Hepatocyte (in vitro differentiated cells): Measurements from ENCODE around the gene GLIS2. TPM values are rescaled to one million over a fixed set of nuclear protein-coding genes. Genes with fewer than 3 reads are reported as not detected.
A peak's percentile ranks its signal among the peaks of the same experiment; 100 is the strongest.

Experiments used
- DNase-seq: peaks from one replicate; pipeline ENCODE4 v3.0.0-alpha.2; 2016; ENCODE audit warnings: low spot score
- H2AFZ ChIP-seq: fragments of 200-600 bp; sonication (generic); 2 replicates; pipeline ENCODE4 v1.6.0; 2016; ENCODE audit warnings: antibody characterized with exemption, mild to moderate bottlenecking
- H3K27ac ChIP-seq: fragments of 200-600 bp; sonication (generic); 2 replicates; pipeline ENCODE4 v1.5.1; 2016; ENCODE audit warnings: mild to moderate bottlenecking
- H3K27me3 ChIP-seq: fragments of 200-600 bp; sonication (generic); 2 replicates; pipeline ENCODE4 v1.6.1; 2016
- H3K36me3 ChIP-seq: fragments of 200-600 bp; sonication (generic); replicated peaks from 2 replicates; pipeline ENCODE4 v1.5.1; 2016; ENCODE audit warnings: low read depth; ENCODE audit not compliant: insufficient read depth
- H3K4me1 ChIP-seq: fragments of 200-600 bp; sonication (generic); 2 replicates; pipeline ENCODE4 v1.5.1; 2016; ENCODE audit warnings: mild to moderate bottlenecking, moderate library complexity; ENCODE audit not compliant: insufficient read depth
- H3K4me2 ChIP-seq: fragments of 200-600 bp; sonication (generic); 2 replicates; pipeline ENCODE4 v1.6.0; 2016
- H3K4me3 ChIP-seq: fragments of 200-600 bp; sonication (generic); 2 replicates; pipeline ENCODE4 v1.5.1; 2016; ENCODE audit warnings: mild to moderate bottlenecking
- H3K79me2 ChIP-seq: fragments of 200-600 bp; sonication (generic); 2 replicates; pipeline ENCODE4 v1.6.0; 2017; ENCODE audit warnings: mild to moderate bottlenecking
- H3K9me2 ChIP-seq: fragments of 200-600 bp; sonication (generic); replicated peaks from 2 replicates; pipeline ENCODE4 v1.6.0; 2017; ENCODE audit warnings: mild to moderate bottlenecking; ENCODE audit not compliant: insufficient read depth
- H3K9me3 ChIP-seq: fragments of 200-600 bp; sonication (generic); 2 replicates; pipeline ENCODE4 v1.5.1; 2016; ENCODE audit warnings: low read depth, mild to moderate bottlenecking
- H4K20me1 ChIP-seq: fragments of 200-600 bp; sonication (generic); 2 replicates; pipeline ENCODE4 v1.6.0; 2016; ENCODE audit warnings: mild to moderate bottlenecking; ENCODE audit not compliant: insufficient read depth, poor library complexity, severe bottlenecking
- EZH2 ChIP-seq: fragments of 200-600 bp; sonication (generic); IDR thresholded peaks from 2 replicates; pipeline ENCODE4 v1.6.1; 2016; ENCODE audit warnings: antibody characterized with exemption, mild to moderate bottlenecking, borderline replicate concordance
- EZH2phosphoT487 ChIP-seq: fragments of 200-600 bp; sonication (generic); IDR thresholded peaks from one replicate; pipeline ENCODE4 v1.6.1; 2018; ENCODE audit warnings: antibody characterized with exemption, mild to moderate bottlenecking, low read depth, moderate library complexity; ENCODE audit not compliant: unreplicated experiment, severe bottlenecking
- WGBS: methylation state at CpG from one replicate; pipeline ENCODE4 v1.1.6; 2016; ENCODE audit warnings: low lambda C conversion rate; ENCODE audit errors: missing lambda C conversion rate; 5-methylcytosine and 5-hydroxymethylcytosine counted together
- polyA plus RNA-seq: library from polyadenylated mRNA; unstranded; fragments of >200 nt; fragmentation: Nextera tagmentation; extraction: Ambion mirVana; gene quantifications from 2 replicates; pipeline ENCODE4 v1.2.1, GENCODE V29; 2016
- total RNA-seq: library from RNA; depleted of rRNA; stranded (reverse); fragments of >200 nt; gene quantifications from 2 replicates; pipeline ENCODE4 v1.2.3, GENCODE V29; 2014
- TF ChIP-seq, protein P1 (sequence below): fragments of 200-600 bp; sonication (generic); IDR thresholded peaks from 2 replicates; pipeline ENCODE4 v1.5.1; 2016; ENCODE audit warnings: antibody characterized with exemption, mild to moderate bottlenecking; ENCODE audit not compliant: poor library complexity

GLIS2 gene
- total and polyA plus RNA-seq, 2 experiments from 2014 or later = 3.6 to 11.3 TPM

DNA sequence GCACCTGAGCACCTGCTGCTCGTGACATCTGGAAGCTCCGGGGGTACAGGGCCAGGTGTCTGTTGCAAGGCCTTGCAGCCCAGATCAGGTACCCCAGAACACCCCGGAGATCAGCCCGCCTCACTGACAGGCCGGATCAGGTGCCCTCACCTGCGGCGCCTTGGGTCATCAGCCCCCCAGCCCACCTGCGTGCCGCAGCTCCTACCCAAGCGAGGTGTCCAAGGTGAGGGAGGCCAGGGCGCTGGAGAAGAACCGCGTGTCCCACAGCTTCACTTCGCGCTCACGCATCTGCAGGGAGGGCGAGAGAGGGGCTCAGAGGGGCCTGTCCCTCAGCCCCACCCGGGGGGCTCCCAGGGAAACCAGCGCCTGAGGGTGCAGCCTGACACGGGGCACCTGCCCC, 71.9 kb downstream of the GLIS2 start:
- no peak overlapping the region for H3K4me3 ChIP-seq
- peaks cover 58% of the 10 kb centered on the region for H3K4me1 ChIP-seq
- H3K79me2 ChIP-seq = no peaks in the 10 kb centered on the region
- no peak overlapping the region for H2AFZ ChIP-seq
- no peaks in the 10 kb centered on the region for H3K9me3 ChIP-seq
- no peaks in the 10 kb centered on the region for H3K36me3 ChIP-seq
- no peak for DNase-seq
- H4K20me1 ChIP-seq = no peaks in the 10 kb centered on the region
- 96% methylated on average over 20 of the region's 20 CpGs for WGBS
- H3K9me2 ChIP-seq = no peaks in the 10 kb centered on the region
- TF ChIP-seq EZH2 (no peak), EZH2phosphoT487 (no peak)
- TF ChIP-seq, protein P1, sequence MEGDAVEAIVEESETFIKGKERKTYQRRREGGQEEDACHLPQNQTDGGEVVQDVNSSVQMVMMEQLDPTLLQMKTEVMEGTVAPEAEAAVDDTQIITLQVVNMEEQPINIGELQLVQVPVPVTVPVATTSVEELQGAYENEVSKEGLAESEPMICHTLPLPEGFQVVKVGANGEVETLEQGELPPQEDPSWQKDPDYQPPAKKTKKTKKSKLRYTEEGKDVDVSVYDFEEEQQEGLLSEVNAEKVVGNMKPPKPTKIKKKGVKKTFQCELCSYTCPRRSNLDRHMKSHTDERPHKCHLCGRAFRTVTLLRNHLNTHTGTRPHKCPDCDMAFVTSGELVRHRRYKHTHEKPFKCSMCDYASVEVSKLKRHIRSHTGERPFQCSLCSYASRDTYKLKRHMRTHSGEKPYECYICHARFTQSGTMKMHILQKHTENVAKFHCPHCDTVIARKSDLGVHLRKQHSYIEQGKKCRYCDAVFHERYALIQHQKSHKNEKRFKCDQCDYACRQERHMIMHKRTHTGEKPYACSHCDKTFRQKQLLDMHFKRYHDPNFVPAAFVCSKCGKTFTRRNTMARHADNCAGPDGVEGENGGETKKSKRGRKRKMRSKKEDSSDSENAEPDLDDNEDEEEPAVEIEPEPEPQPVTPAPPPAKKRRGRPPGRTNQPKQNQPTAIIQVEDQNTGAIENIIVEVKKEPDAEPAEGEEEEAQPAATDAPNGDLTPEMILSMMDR = no peak
- no peaks in the 10 kb centered on the region for H3K27me3 ChIP-seq
- H3K4me2 ChIP-seq = no peak overlapping the region
- H3K27ac ChIP-seq = no peak overlapping the region

DNA sequence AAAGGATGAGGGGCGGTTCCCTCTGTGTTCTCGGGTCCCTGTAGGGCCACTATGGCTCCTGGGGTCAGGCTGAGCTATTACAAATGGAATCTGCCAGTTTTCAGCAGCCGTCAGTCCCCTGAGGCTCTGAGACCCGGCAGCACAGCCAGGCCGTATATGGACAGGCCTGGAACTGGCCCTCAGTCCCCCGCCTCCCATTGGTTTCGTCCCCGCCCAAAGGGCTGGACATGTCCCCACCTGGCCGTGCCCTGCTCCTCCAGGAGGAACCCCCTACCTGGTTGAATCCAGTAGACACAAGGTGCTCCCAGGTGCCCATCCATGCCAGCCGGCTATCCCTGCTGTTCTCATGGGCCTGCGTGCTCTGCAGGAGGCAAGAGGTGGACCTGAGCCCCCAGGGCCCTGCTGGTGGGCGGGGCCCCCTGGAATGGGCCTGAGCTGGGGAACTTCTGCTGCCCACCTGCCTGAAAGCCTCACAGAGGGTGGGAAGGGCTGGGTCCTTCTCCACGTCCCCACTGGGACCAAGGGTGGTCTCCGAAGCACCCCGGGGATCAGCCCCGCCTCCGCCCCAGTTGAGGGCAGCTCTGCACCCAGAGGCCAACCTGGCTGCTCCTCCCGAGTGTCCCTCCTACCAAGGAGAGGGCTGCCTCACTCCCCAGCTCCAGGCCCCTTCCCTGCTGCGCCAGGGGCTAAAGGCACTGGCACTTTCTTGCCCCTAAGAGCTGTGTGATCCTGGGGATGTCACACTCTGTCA, 72.6 kb downstream of the GLIS2 start:
- DNase-seq = no peak
- no peaks in the 10 kb centered on the region for H3K79me2 ChIP-seq
- H2AFZ ChIP-seq = no peak overlapping the region
- H3K4me3 ChIP-seq = no peak overlapping the region
- H3K4me2 ChIP-seq = no peak overlapping the region
- H4K20me1 ChIP-seq = no peaks in the 10 kb centered on the region
- peak overlapping the region; percentile 43 for H3K27ac ChIP-seq
- TF ChIP-seq EZH2phosphoT487 (no peak), EZH2 (no peak)
- TF ChIP-seq, protein P1 = no peak
- H3K36me3 ChIP-seq = no peaks in the 10 kb centered on the region
- H3K9me2 ChIP-seq = no peaks in the 10 kb centered on the region
- 82% methylated on average over 18 of the region's 19 CpGs for WGBS
- H3K4me1 ChIP-seq = peaks cover 64% of the 10 kb centered on the region
- no peaks in the 10 kb centered on the region for H3K27me3 ChIP-seq
- no peaks in the 10 kb centered on the region for H3K9me3 ChIP-seq

Other genes starting within 250 kb of the GLIS2 start
- 12.4 and 15.9 TPM in 2 replicates for gene ADCY9, start 199.6 kb upstream of the GLIS2 start, total RNA-seq
- 7.6 and 12.0 TPM in 2 replicates for gene ADCY9, start 199.6 kb upstream of the GLIS2 start, polyA plus RNA-seq
- gene SRL, start 74.0 kb upstream of the GLIS2 start, total RNA-seq = 1.1 and 1.2 TPM in 2 replicates
- 0.83 TPM in 1 of 2 replicates, not detected in the other for gene SRL, start 74.0 kb upstream of the GLIS2 start, polyA plus RNA-seq
- 6.1 and 11.4 TPM in 2 replicates for gene TFAP4, start 43.0 kb upstream of the GLIS2 start, total RNA-seq
- gene TFAP4, start 43.0 kb upstream of the GLIS2 start, polyA plus RNA-seq = 3.1 and 4.2 TPM in 2 replicates
- gene PAM16, start 35.3 kb downstream of the GLIS2 start, total RNA-seq = 33.0 and 35.0 TPM in 2 replicates
- 57.7 and 70.4 TPM in 2 replicates for gene PAM16, start 35.3 kb downstream of the GLIS2 start, polyA plus RNA-seq
- gene VASN, start 55.8 kb downstream of the GLIS2 start, total RNA-seq = 10.0 and 12.1 TPM in 2 replicates
- 55.9 and 64.2 TPM in 2 replicates for gene VASN, start 55.8 kb downstream of the GLIS2 start, polyA plus RNA-seq
- gene CORO7, start 100.5 kb downstream of the GLIS2 start, total RNA-seq = 13.9 and 18.2 TPM in 2 replicates
- gene CORO7, start 100.5 kb downstream of the GLIS2 start, polyA plus RNA-seq = 33.3 and 34.4 TPM in 2 replicates
- 55.3 and 59.2 TPM in 2 replicates for gene DNAJA3, start 109.8 kb downstream of the GLIS2 start, total RNA-seq
- 51.2 and 58.8 TPM in 2 replicates for gene DNAJA3, start 109.8 kb downstream of the GLIS2 start, polyA plus RNA-seq
- gene NMRAL1, start 158.6 kb downstream of the GLIS2 start, total RNA-seq = 42.7 and 47.6 TPM in 2 replicates
- 47.5 and 49.5 TPM in 2 replicates for gene NMRAL1, start 158.6 kb downstream of the GLIS2 start, polyA plus RNA-seq
- 57.7 and 68.8 TPM in 2 replicates for gene HMOX2, start 160.3 kb downstream of the GLIS2 start, total RNA-seq
- 108 TPM in 2 replicates for gene HMOX2, start 160.3 kb downstream of the GLIS2 start, polyA plus RNA-seq
- 19.7 and 22.0 TPM in 2 replicates for gene CDIP1, start 222.7 kb downstream of the GLIS2 start, total RNA-seq
- 29.3 and 33.3 TPM in 2 replicates for gene CDIP1, start 222.7 kb downstream of the GLIS2 start, polyA plus RNA-seq
- gene C16orf96, start 240.3 kb downstream of the GLIS2 start, total RNA-seq = 0.12 and 0.20 TPM in 2 replicates
- gene C16orf96, start 240.3 kb downstream of the GLIS2 start, polyA plus RNA-seq = 0.15 TPM in 1 of 2 replicates, not detected in the other